HCT116 (cell line): ENCODE measurements around the gene FRK.

Source experiments
- CTCF ChIP-seq, 3 experiments: fragments of 200-600 bp in 1 of 3; sonication (generic) in 1 of 3; IDR thresholded peaks in 2 of 3; conservative IDR thresholded peaks in 1 of 3; 2 replicates each; pipeline ENCODE4 v1.5.1; 2012 to 2017; ENCODE audit warnings: low read depth in 2 of 3, low read length in 2 of 3, antibody characterized with exemption in 1 of 3, borderline replicate concordance in 1 of 3, control low read depth in 1 of 3, mild to moderate bottlenecking in 1 of 3, mixed read lengths in 1 of 3, mixed run types in 1 of 3, moderate library complexity in 1 of 3; ENCODE audit not compliant: insufficient read depth in 1 of 3
- EGR1 ChIP-seq: IDR thresholded peaks from 2 replicates; pipeline ENCODE4 v1.6.1; 2012; ENCODE audit warnings: low read depth
- ELF1 ChIP-seq: IDR thresholded peaks from 2 replicates; pipeline ENCODE4 v1.6.1; 2012; ENCODE audit warnings: low read depth, borderline replicate concordance
- JUND ChIP-seq: IDR thresholded peaks from 2 replicates; pipeline ENCODE4 v1.6.1; 2012
- MAX ChIP-seq: IDR thresholded peaks from 2 replicates; pipeline ENCODE4 v1.6.1; 2012
- POLR2A ChIP-seq: IDR thresholded peaks from 2 replicates; pipeline ENCODE4 v1.7.0; 2011; ENCODE audit warnings: borderline replicate concordance; ENCODE audit not compliant: insufficient read depth, insufficient read length; ENCODE audit errors: extremely low read depth
- POLR2AphosphoS5 ChIP-seq: IDR thresholded peaks from 2 replicates; pipeline ENCODE4 v1.6.1; 2011; ENCODE audit warnings: mild to moderate bottlenecking, low read depth, low read length, moderate library complexity
- SIN3A ChIP-seq: IDR thresholded peaks from 2 replicates; pipeline ENCODE4 v1.6.1; 2012; ENCODE audit warnings: low read depth
- SRF ChIP-seq: IDR thresholded peaks from 2 replicates; pipeline ENCODE4 v1.6.1; 2012; ENCODE audit warnings: low read depth
- TCF7L2 ChIP-seq: IDR thresholded peaks from 2 replicates; pipeline ENCODE4 v1.7.0; 2011; ENCODE audit warnings: borderline replicate concordance, inconsistent platforms; ENCODE audit not compliant: insufficient read depth, insufficient read length; ENCODE audit errors: extremely low read depth
- ZNF274 ChIP-seq: fragments of 200-500 bp; sonication (Bioruptor generic); IDR thresholded peaks from 2 replicates; pipeline ENCODE4 v1.6.1; 2014; ENCODE audit warnings: mild to moderate bottlenecking, low read depth, low read length, inconsistent platforms

GRCh38 chr6:115986026-115986425, 74.7 kb downstream of the FRK start:
- TF ChIP-seq POLR2AphosphoS5 (no peak), POLR2A (no peak), SRF (no peak), CTCF (IDR thresholded peaks at IDR 0.05 in 2 of 3, conservative IDR thresholded peaks at IDR 0.05 in 1 of 3; ENCODE audit: borderline replicate concordance in 1 of 3, insufficient read depth in 1 of 3, low read depth in 2 of 3, low read length in 2 of 3) (no peak), ELF1 (no peak), JUND (no peak), ZNF274 (no peak), EGR1 (no peak), MAX (no peak), TCF7L2 (no peak), SIN3A (no peak)
